ENCODE measurements around the gene PDE4D.

The PDE4D gene

GRCh38 chr5:59436364-59437148 lies 457.0 kb downstream of the PDE4D start:
- H3K9me3 ChIP-seq (ENCODE audit: severe bottlenecking), result no peaks in the 10 kb centered on the region

GRCh38 chr5:59433174-59433573 lies 460.4 kb downstream of the PDE4D start:
- H3K9me3 ChIP-seq (ENCODE audit: severe bottlenecking), result no peaks in the 10 kb centered on the region
- DNase-seq, result no peak
- no peak for TF ChIP-seq CTCF (IDR thresholded peaks at IDR 0.05; ENCODE audit: low read depth, low read length)
- no peak overlapping the region for H3K4me3 ChIP-seq (ENCODE audit: low read depth, low read length)
- no peak overlapping the region for H3K27ac ChIP-seq
- H3K36me3 ChIP-seq, result no peaks in the 10 kb centered on the region
- no peaks in the 10 kb centered on the region for H3K27me3 ChIP-seq (ENCODE audit: insufficient read depth, low read depth, severe bottlenecking)

More at GRCh38 chr5:59436364-59437148, 457.0 kb downstream of the PDE4D start:
- DNase-seq, result no peak
- Histone ChIP-seq H3K27ac (no peak overlapping the region), H3K27me3 (ENCODE audit: insufficient read depth, low read depth, severe bottlenecking) (no peaks in the 10 kb centered on the region), H3K36me3 (no peaks in the 10 kb centered on the region), H3K4me3 (ENCODE audit: low read depth, low read length) (no peak overlapping the region)
- no peak for TF ChIP-seq CTCF (IDR thresholded peaks at IDR 0.05; ENCODE audit: low read depth, low read length)

DNA sequence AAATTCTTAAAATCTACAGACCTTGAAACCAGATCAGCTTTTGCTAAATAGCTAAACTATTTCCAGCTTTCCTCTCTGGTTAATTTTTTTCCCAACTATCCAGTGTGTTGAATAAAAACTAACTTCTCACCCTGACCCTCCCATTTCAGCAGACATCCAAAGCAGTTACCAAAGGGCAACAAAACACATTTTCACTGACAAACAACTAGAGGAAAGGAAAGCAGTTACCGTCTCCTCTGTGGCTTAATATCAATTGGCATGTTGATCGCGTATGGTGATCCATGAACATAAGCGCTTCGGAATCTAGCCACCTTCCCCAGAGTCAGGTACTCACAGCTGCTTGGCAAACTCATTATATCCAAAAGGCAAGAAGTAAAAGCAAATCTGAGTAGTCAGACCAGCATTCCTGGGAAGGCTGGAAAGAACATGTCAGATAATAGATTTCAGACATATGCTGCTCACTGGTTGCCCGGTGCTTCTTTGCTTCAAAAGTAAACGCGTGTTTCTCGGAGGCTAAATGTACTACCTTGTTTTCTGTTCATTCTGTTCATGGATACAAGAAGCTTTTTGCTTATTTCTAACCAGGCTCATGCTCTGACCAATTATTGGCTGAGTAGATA lies 463.4 kb downstream of the PDE4D start:
- Histone ChIP-seq H3K4me3 (ENCODE audit: low read depth, low read length) (no peak overlapping the region), H3K9me3 (ENCODE audit: severe bottlenecking) (no peaks in the 10 kb centered on the region), H3K36me3 (no peaks in the 10 kb centered on the region), H3K27ac (no peak overlapping the region), H3K27me3 (ENCODE audit: insufficient read depth, low read depth, severe bottlenecking) (no peaks in the 10 kb centered on the region)
- no peak for DNase-seq
- no peak for TF ChIP-seq CTCF (IDR thresholded peaks at IDR 0.05; ENCODE audit: low read depth, low read length)

DNA sequence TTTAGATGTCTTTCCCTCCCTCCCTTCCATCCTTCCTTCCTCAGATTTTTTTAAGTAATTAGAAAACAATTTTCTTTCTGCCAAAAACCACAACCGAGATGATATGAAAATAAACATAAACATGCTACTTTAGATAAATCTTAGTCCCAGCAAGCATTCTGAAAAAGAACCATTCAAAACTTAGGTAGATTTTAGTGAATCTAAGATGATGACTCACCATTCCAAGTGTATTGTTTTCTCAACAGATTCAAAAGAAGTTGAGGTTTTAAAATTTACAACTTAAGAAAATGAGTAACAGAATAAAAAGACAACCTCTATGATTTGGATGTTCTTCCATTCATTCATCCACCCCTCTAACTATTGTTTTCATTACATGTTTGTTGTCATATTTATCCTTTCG lies 465.1 kb downstream of the PDE4D start:
- Histone ChIP-seq H3K27me3 (ENCODE audit: insufficient read depth, low read depth, severe bottlenecking) (no peaks in the 10 kb centered on the region), H3K36me3 (no peaks in the 10 kb centered on the region), H3K27ac (no peak overlapping the region), H3K4me3 (ENCODE audit: low read depth, low read length) (no peak overlapping the region), H3K9me3 (ENCODE audit: severe bottlenecking) (no peaks in the 10 kb centered on the region)
- no peak for TF ChIP-seq CTCF (IDR thresholded peaks at IDR 0.05; ENCODE audit: low read depth, low read length)
- no peak for DNase-seq

- H3K27ac ChIP-seq, result no peak overlapping the region
- H3K36me3 ChIP-seq, result no peaks in the 10 kb centered on the region
- TF ChIP-seq CTCF (IDR thresholded peaks at IDR 0.05; ENCODE audit: low read depth, low read length), result no peak
- no peak for DNase-seq
- H3K4me3 ChIP-seq (ENCODE audit: low read depth, low read length), result no peak overlapping the region
- H3K27me3 ChIP-seq (ENCODE audit: insufficient read depth, low read depth, severe bottlenecking), result no peaks in the 10 kb centered on the region
- no peaks in the 10 kb centered on the region for H3K9me3 ChIP-seq (ENCODE audit: severe bottlenecking)
These were observed 469.0 kb downstream of the PDE4D start for GRCh38 chr5:59424515-59424914.
